ENCODE results near the gene PDE4D.
A peak's percentile ranks its signal among the peaks of the same experiment; 100 is the strongest.
"Not testable (repeated sequence)": the region's sequence is repeated elsewhere in the genome, so short reads cannot be mapped to it uniquely, and the experiment has no call there.

The PDE4D gene

GRCh38 chr5:59767681-59768151 lies 125.8 kb downstream of the PDE4D start:
- DNase-seq, result no peak

- DNase-seq, result no peak
Measured at GRCh38 chr5:59767211-59767605, 126.3 kb downstream of the PDE4D start.

- no peak for DNase-seq
Measured at GRCh38 chr5:59766427-59767210, 126.9 kb downstream of the PDE4D start.

- no peak for DNase-seq
Measured at GRCh38 chr5:59765446-59765845, 128.1 kb downstream of the PDE4D start.

- no peak for DNase-seq
Measured at GRCh38 chr5:59764361-59764760, 129.2 kb downstream of the PDE4D start.

- DNase-seq, result no peak
Measured at GRCh38 chr5:59763541-59763940, 130.0 kb downstream of the PDE4D start.

GRCh38 chr5:59762232-59762631 lies 131.3 kb downstream of the PDE4D start:
- not testable (repeated sequence) for DNase-seq

- DNase-seq, result peak; percentile 60
Measured at GRCh38 chr5:59760785-59761348, 132.7 kb downstream of the PDE4D start.

GRCh38 chr5:59759600-59760351 lies 133.8 kb downstream of the PDE4D start:
- no peak for DNase-seq

- DNase-seq, result no peak
Measured at GRCh38 chr5:59758566-59758965, 135.0 kb downstream of the PDE4D start.

GRCh38 chr5:59757442-59757841 lies 136.1 kb downstream of the PDE4D start:
- DNase-seq, result no peak

- no peak for DNase-seq
Measured at GRCh38 chr5:59756373-59757035, 137.0 kb downstream of the PDE4D start.

- no peak for DNase-seq
Measured at GRCh38 chr5:59755476-59755875, 138.1 kb downstream of the PDE4D start.

GRCh38 chr5:59753599-59753998 lies 139.9 kb downstream of the PDE4D start:
- DNase-seq, result no peak

- DNase-seq, result peak; percentile 44
Measured at GRCh38 chr5:59749782-59750520, 143.6 kb downstream of the PDE4D start.

GRCh38 chr5:59748036-59748663 lies 145.4 kb downstream of the PDE4D start:
- DNase-seq, result not testable (repeated sequence)

GRCh38 chr5:59746241-59746765 lies 147.2 kb downstream of the PDE4D start:
- DNase-seq, result peak; percentile 86

GRCh38 chr5:59745415-59745863 lies 148.1 kb downstream of the PDE4D start:
- peak; percentile 74 for DNase-seq

GRCh38 chr5:59744531-59744992 lies 149.0 kb downstream of the PDE4D start:
- peak; percentile 51 for DNase-seq

GRCh38 chr5:59741599-59741998 lies 151.9 kb downstream of the PDE4D start:
- no peak for DNase-seq

- DNase-seq, result no peak
Measured at GRCh38 chr5:59738024-59738423, 155.5 kb downstream of the PDE4D start.
